CD4-positive, CD25-positive, alpha-beta regulatory T cell (primary cell): ENCODE results near the gene PPP6R2. TPM values are rescaled to one million over a fixed set of nuclear protein-coding genes. Genes with fewer than 3 reads are reported as not detected.
A peak's percentile ranks its signal among the peaks of the same experiment; 100 is the strongest.

ENCODE experiments used
- ATAC-seq, 2 donors: fragments of 150-1000 bp; cut with Tn5 transposase; one replicate each; pipeline ENCODE4 v1.10.0; 2021; ENCODE audit warnings: low read depth in 2 of 2, moderate number of reproducible peaks in 2 of 2, moderate library complexity in 1 of 2
- DNase-seq, 3 donors: peaks; one replicate each; pipeline versions ENCODE4 v3.0.0 to v3.0.0-alpha.2; 2012 to 2022; ENCODE audit warnings: mixed read lengths in 1 of 3
- H3K27ac ChIP-seq: one replicate; pipeline ENCODE4 v1.7.0; 2013; ENCODE audit warnings: mild to moderate bottlenecking, low read length; ENCODE audit not compliant: insufficient read depth, poor library complexity, severe bottlenecking
- H3K27me3 ChIP-seq: one replicate; pipeline ENCODE4 v1.7.0; 2013; ENCODE audit warnings: low read length; ENCODE audit not compliant: control insufficient read depth, insufficient read depth
- H3K36me3 ChIP-seq: one replicate; pipeline ENCODE4 v1.7.0; 2013; ENCODE audit warnings: mild to moderate bottlenecking, low read length, moderate library complexity; ENCODE audit not compliant: control insufficient read depth, insufficient read depth
- H3K4me1 ChIP-seq: 2 replicates; pipeline ENCODE4 v1.7.0; 2013; ENCODE audit warnings: mild to moderate bottlenecking, low read length; ENCODE audit not compliant: insufficient read depth, control insufficient read depth, poor library complexity, severe bottlenecking
- H3K4me3 ChIP-seq: one replicate; pipeline ENCODE4 v1.7.0; 2013; ENCODE audit warnings: low read depth, mild to moderate bottlenecking, low read length, moderate library complexity
- H3K9me3 ChIP-seq, 2 experiments: 1 replicate in 1 of 2; 2 replicates in 1 of 2; pipeline ENCODE4 v1.7.0; 2013; ENCODE audit warnings: low read length in 2 of 2, mild to moderate bottlenecking in 1 of 2, moderate library complexity in 1 of 2; ENCODE audit not compliant: control insufficient read depth in 2 of 2
- H3K27ac Mint-ChIP-seq, 3 donors: one replicate each; pipeline ENCODE4 v1.8.0; 2020 to 2022; ENCODE audit warnings: mild to moderate bottlenecking in 3 of 3, mixed read lengths in 3 of 3, moderate library complexity in 2 of 3
- H3K27me3 Mint-ChIP-seq: one replicate; pipeline ENCODE4 v1.8.0; 2022; ENCODE audit warnings: mild to moderate bottlenecking, mixed read lengths
- H3K36me3 Mint-ChIP-seq: one replicate; pipeline ENCODE4 v1.8.0; 2020; ENCODE audit warnings: mixed read lengths
- H3K4me1 Mint-ChIP-seq, 4 donors: one replicate each; pipeline ENCODE4 v1.8.0; 2020 to 2022; ENCODE audit warnings: mixed read lengths in 4 of 4, mild to moderate bottlenecking in 1 of 4
- H3K4me3 Mint-ChIP-seq, 4 donors: one replicate each; pipeline ENCODE4 v1.8.0; 2020 to 2022; ENCODE audit warnings: mild to moderate bottlenecking in 4 of 4, mixed read lengths in 4 of 4, moderate library complexity in 3 of 4
- H3K9me3 Mint-ChIP-seq, 7 donors: one replicate each; pipeline ENCODE4 v1.8.0; 2020 to 2022; ENCODE audit warnings: mixed read lengths in 7 of 7, mild to moderate bottlenecking in 3 of 7, moderate library complexity in 2 of 7
- polyA plus RNA-seq, 4 donors: library from polyadenylated mRNA; unstranded; fragments of 300-500 nt; fragmentation: Illumina TruSeq; gene quantifications; one replicate each; pipeline ENCODE4 v1.2.3, GENCODE V29; 2021
- total RNA-seq: library from RNA; stranded (reverse); gene quantifications from one replicate; pipeline ENCODE4 v1.2.3, GENCODE V29; 2022

PPP6R2 gene
- total and polyA plus RNA-seq, 5 donors from 2014 or later, result 15.9 to 85.7 (median 17.6) TPM

GRCh38 chr22:50436841-50437341 lies 93.8 kb downstream of the PPP6R2 start:
- no peak overlapping the region for H3K27ac Mint-ChIP-seq
- peaks cover 0 to 2% (median 0%) of the 10 kb centered on the region in 4 donors for H3K4me1 Mint-ChIP-seq
- Histone ChIP-seq H3K36me3 (peaks cover 50% of the 10 kb centered on the region), H3K4me3 (no peak overlapping the region), H3K27ac (no peak overlapping the region), H3K4me1 (no peaks in the 10 kb centered on the region), H3K9me3 (no peaks in the 10 kb centered on the region), H3K27me3 (no peaks in the 10 kb centered on the region)
- no peak for DNase-seq
- peaks cover 0 to 1% (median 0%) of the 10 kb centered on the region in 7 donors for H3K9me3 Mint-ChIP-seq
- no peak overlapping the region for H3K4me3 Mint-ChIP-seq
- H3K27me3 Mint-ChIP-seq, result no peaks in the 10 kb centered on the region
- no peak for ATAC-seq
- H3K36me3 Mint-ChIP-seq, result peaks cover 6% of the 10 kb centered on the region

DNA sequence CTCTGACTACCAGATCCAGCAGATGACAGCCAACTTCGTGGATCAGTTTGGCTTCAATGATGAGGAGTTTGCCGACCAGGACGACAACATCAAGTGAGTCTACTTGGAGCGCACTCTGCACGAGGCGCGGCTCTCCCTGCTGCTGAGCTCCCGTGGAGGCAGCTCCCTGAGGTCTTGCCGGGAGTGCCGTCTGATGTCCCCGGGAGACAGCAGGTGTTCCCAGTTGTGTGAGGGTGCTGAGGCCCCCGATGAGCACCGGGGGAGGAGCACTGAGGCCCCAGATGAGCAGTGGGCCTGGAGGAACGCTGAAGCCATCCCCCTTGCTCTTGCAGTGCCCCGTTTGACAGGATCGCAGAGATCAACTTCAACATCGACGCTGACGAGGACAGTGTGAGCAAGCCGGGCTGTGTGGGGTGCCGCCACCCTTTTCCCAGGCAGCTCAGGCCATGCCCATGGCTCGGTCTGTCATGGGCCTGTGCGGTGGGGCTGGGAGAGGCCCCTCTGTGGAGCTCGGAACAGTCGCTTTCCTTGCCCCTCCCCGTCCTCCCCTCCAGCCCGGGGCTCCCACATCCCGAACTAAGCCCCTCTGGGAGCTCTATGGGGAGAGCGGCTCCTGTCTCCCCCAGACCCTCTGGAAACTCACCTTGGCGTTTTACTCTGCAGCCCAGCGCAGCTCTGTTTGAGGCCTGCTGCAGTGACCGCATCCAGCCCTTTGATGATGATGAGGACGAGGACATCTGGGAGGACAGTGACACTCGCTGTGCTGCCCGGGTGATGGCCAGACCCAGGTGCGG lies 94.6 kb downstream of the PPP6R2 start:
- peaks cover 0 to 2% (median 0%) of the 10 kb centered on the region in 4 donors for H3K4me1 Mint-ChIP-seq
- peaks cover 6% of the 10 kb centered on the region for H3K36me3 Mint-ChIP-seq
- H3K27ac Mint-ChIP-seq, result no peak overlapping the region
- Histone ChIP-seq H3K27me3 (no peaks in the 10 kb centered on the region), H3K4me1 (no peaks in the 10 kb centered on the region), H3K27ac (no peak overlapping the region), H3K9me3 (no peaks in the 10 kb centered on the region), H3K4me3 (no peak overlapping the region), H3K36me3 (peaks cover 43% of the 10 kb centered on the region)
- H3K4me3 Mint-ChIP-seq, result no peak overlapping the region
- DNase-seq (no peak), ATAC-seq (no peak)
- no peaks in the 10 kb centered on the region for H3K9me3 Mint-ChIP-seq
- no peaks in the 10 kb centered on the region for H3K27me3 Mint-ChIP-seq

GRCh38 chr22:50438305-50439275 lies 95.5 kb downstream of the PPP6R2 start:
- DNase-seq, result no peak
- Mint-ChIP-seq H3K27me3 (no peaks in the 10 kb centered on the region), H3K4me1 (peaks cover 0 to 9% (median 0%) of the 10 kb centered on the region in 4 donors), H3K36me3 (peaks cover 6% of the 10 kb centered on the region), H3K27ac (no peak overlapping the region), H3K9me3 (no peaks in the 10 kb centered on the region), H3K4me3 (no peak overlapping the region)
- Histone ChIP-seq H3K4me1 (no peaks in the 10 kb centered on the region), H3K9me3 (no peaks in the 10 kb centered on the region), H3K36me3 (peaks cover 41% of the 10 kb centered on the region), H3K27ac (no peak overlapping the region), H3K4me3 (no peak overlapping the region), H3K27me3 (no peaks in the 10 kb centered on the region)
- no peak for ATAC-seq

DNA sequence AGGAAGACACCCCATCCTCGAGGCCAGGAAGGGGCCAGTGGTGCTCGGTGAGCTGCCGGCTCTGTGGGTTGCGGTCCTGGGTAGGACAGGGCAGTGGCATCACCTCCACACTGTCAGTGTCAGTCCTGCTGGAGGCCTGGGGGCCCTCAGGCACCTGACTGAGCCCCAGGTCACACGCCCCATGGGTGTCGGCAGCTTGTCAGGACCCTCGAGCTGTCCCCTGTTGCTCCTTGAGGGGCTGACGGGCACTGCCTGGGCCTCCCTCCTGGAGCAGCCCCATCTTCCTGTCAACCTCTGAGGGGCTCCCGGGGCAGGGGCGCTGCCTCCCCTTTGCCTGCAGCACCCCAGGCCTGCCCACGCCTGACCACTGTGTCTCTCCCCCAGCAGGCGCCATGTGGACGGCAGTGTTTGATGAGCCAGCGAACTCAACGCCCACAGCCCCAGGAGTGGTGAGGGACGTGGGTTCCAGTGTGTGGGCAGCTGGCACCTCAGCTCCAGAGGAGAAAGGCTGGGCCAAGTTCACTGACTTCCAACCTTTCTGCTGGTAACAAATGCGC lies 96.3 kb downstream of the PPP6R2 start:
- H3K27ac Mint-ChIP-seq, result peak overlapping the region in 1 of 3 donors; percentile 29
- no peak for ATAC-seq

DNA sequence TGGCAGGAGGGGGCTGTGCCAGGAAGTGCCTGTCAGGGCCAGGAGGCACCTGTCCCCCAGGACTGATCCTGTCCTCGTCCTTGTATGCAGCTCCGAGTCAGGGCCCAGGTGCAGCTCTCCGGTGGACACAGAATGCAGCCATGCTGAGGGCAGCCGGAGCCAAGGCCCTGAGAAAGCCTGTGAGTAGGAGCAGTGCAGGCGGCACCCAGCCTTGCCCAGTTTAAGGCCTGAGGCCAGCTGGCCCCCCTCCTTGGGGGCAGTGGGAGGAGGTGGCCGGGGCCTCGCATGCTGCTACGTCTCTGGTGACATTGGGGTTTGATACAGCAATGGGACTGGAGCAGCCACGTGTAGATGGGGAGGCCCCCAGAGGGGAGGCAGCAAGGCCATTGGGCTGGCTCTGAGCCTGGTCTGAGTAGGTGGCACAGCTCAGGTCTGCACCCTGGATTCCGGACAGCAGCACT lies 96.8 kb downstream of the PPP6R2 start:
- peaks cover 38% of the 10 kb centered on the region for H3K36me3 ChIP-seq
- Mint-ChIP-seq H3K9me3 (no peaks in the 10 kb centered on the region), H3K4me1 (peaks cover 0 to 18% (median 0%) of the 10 kb centered on the region in 4 donors), H3K36me3 (peaks cover 6% of the 10 kb centered on the region), H3K27me3 (no peaks in the 10 kb centered on the region), H3K27ac (peak overlapping the region in 1 of 3 donors; percentile 29), H3K4me3 (peak overlapping the region in 1 of 4 donors; percentile 10)
- H3K4me3 ChIP-seq, result no peak overlapping the region
- no peak overlapping the region for H3K27ac ChIP-seq
- DNase-seq (no peak), ATAC-seq (no peak)
- H3K27me3 ChIP-seq, result no peaks in the 10 kb centered on the region
- H3K9me3 ChIP-seq, result no peaks in the 10 kb centered on the region
- H3K4me1 ChIP-seq, result peaks cover 4% of the 10 kb centered on the region

More for the DNA sequence above, 96.3 kb downstream of the PPP6R2 start:
- no peak for DNase-seq
- H3K36me3 ChIP-seq, result peaks cover 41% of the 10 kb centered on the region
- Mint-ChIP-seq H3K9me3 (no peaks in the 10 kb centered on the region), H3K36me3 (peaks cover 6% of the 10 kb centered on the region), H3K27me3 (no peaks in the 10 kb centered on the region), H3K4me1 (peaks cover 0 to 12% (median 0%) of the 10 kb centered on the region in 4 donors), H3K4me3 (no peak overlapping the region)
- no peaks in the 10 kb centered on the region for H3K4me1 ChIP-seq
- H3K27me3 ChIP-seq, result no peaks in the 10 kb centered on the region
- no peaks in the 10 kb centered on the region for H3K9me3 ChIP-seq
- H3K4me3 ChIP-seq, result no peak overlapping the region
- no peak overlapping the region for H3K27ac ChIP-seq

GRCh38 chr22:50440544-50441249 lies 97.6 kb downstream of the PPP6R2 start:
- Histone ChIP-seq H3K27ac (no peak overlapping the region), H3K27me3 (no peaks in the 10 kb centered on the region), H3K4me3 (no peak overlapping the region), H3K36me3 (peaks cover 31% of the 10 kb centered on the region), H3K4me1 (peaks cover 12% of the 10 kb centered on the region), H3K9me3 (no peaks in the 10 kb centered on the region)
- Mint-ChIP-seq H3K4me3 (no peak overlapping the region), H3K27ac (peak overlapping the region in 1 of 3 donors; percentile 9), H3K27me3 (no peaks in the 10 kb centered on the region), H3K36me3 (no peaks in the 10 kb centered on the region), H3K4me1 (peaks cover 0 to 26% (median 0%) of the 10 kb centered on the region in 4 donors), H3K9me3 (no peaks in the 10 kb centered on the region)
- ATAC-seq, result no peak
- no peak for DNase-seq
